Urinary bladder (tissue), 4 donors: ENCODE measurements around the gene DMAC1. TPM values are rescaled to one million over a fixed set of nuclear protein-coding genes. Genes with fewer than 3 reads are reported as not detected.

Source experiments
- DNase-seq: peaks from one replicate; pipeline ENCODE4 v3.0.0-alpha.2; 2015; ENCODE audit errors: extremely low spot score
- H3K27ac ChIP-seq: one replicate; pipeline ENCODE4 v1.5.1; 2013; ENCODE audit warnings: low read depth, mild to moderate bottlenecking, moderate library complexity
- H3K36me3 ChIP-seq: one replicate; pipeline ENCODE4 v1.6.1; 2013; ENCODE audit warnings: mild to moderate bottlenecking, moderate library complexity; ENCODE audit not compliant: insufficient read depth
- H3K4me1 ChIP-seq: one replicate; pipeline ENCODE4 v1.6.1; 2013; ENCODE audit warnings: mild to moderate bottlenecking, moderate library complexity; ENCODE audit not compliant: insufficient read depth
- H3K4me3 ChIP-seq: one replicate; pipeline ENCODE4 v1.5.1; 2013; ENCODE audit warnings: low read depth, low read length
- WGBS: extraction: QIAGEN DNeasy Blood & Tissue Kit; methylation state at CpG from one replicate; pipeline ENCODE4 v1.1.7; 2013; 5-methylcytosine and 5-hydroxymethylcytosine counted together
- polyA plus RNA-seq: library from polyadenylated mRNA; stranded (reverse); fragments of 200-250 nt; gene quantifications from one replicate; pipeline ENCODE4 v1.2.3, GENCODE V29; 2013
- total RNA-seq: library from RNA; depleted of rRNA; stranded (reverse); fragments of >200 nt; gene quantifications from one replicate; pipeline ENCODE4 v1.2.3, GENCODE V29; 2014
- donor health status: healthy with polysubstance abuse.
- donor health status: healthy.

DMAC1 gene, protein sequence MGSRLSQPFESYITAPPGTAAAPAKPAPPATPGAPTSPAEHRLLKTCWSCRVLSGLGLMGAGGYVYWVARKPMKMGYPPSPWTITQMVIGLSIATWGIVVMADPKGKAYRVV
- total RNA-seq (25.0 TPM), polyA plus RNA-seq (23.9 TPM)

DNA sequence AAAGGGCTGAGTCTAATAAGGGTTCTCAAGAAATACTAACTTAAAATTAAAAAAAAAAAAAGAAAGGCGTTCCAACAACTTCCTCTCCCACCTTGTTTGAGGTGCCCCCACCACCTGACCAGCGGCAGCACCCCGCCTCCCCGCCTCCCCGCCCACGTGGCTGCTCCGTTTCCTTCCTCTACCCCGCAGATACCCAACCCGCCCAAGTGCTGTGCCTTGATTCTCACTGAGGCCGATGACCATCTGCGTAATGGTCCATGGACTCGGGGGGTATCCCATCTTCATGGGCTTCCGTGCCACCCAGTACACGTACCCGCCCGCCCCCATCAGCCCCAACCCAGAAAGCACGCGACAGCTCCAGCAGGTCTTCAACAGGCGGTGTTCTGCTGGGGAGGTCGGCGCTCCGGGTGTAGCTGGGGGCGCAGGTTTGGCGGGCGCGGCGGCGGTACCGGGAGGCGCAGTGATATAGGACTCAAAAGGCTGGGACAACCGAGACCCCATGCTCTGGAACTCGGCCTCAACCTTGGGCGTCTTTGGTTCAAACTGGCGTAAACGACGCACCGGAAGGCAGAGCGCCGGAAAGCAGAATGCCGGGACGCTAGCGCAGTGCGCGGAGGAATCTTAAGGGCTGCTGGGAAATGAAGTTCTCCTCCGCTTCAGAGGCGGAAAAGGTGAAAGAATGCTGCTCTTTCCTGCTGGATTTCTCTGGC is at the start of gene DMAC1:
Gene DMAC1, minus strand, starts transcription at position 545 of the 710 bp plus-strand sequence. Its CDS starts 44 bp downstream, at position 501.
- H3K4me3 ChIP-seq, result peak within 1 kb of the TSS; percentile 94
- peak; percentile 77 for DNase-seq
- under 1% methylated on average over 46 of the region's 46 CpGs for WGBS
- peak within 1 kb of the TSS; percentile 93 for H3K27ac ChIP-seq
- no peaks in the 10 kb centered on the region for H3K36me3 ChIP-seq
- H3K4me1 ChIP-seq, result no peaks in the 10 kb centered on the region

DNA sequence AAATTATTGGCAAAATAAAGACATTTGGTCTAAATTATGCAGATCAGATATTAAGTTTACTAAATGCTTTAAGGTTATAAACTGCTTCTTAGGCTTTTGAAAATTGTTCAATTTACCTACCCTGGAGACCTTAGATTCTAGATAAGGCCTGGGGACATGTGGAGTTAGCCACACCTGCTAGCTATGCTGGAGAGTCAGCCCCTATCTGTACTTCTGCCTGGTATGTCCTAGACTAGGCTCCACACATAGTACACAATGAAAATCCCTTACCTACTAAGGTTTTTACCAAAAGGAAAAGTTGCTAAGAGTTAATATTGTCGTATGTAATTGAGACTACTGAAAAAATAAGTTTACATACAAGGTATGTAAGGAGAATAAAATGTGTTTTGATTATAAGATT is 49.8 kb upstream of the DMAC1 start:
- Histone ChIP-seq H3K36me3 (no peaks in the 10 kb centered on the region), H3K4me3 (no peak overlapping the region), H3K4me1 (no peaks in the 10 kb centered on the region), H3K27ac (no peak overlapping the region)
- 82% methylated on average over 1 of the region's 1 CpG for WGBS
- DNase-seq, result no peak

DNA sequence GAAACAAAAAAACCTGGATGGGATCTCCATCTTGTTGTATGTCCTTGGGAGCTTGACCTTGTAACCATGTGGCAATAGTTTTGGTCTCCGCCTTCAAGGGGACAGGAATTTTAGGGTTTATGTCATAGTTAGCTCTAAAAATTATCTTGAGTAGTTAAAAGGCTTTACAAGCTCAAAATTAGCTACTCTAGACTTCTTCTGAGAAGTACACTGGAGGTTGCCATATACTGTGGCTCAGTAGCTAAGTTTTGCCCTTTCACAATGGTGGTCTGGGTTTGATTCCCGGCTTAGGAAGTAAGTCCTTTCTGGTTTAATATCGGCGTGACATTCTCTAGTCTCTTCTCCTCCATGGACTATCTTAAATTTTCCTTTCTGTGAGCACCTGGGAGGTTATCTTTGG is 48.9 kb upstream of the DMAC1 start:
- H3K4me3 ChIP-seq, result no peak overlapping the region
- no peaks in the 10 kb centered on the region for H3K36me3 ChIP-seq
- DNase-seq, result no peak
- H3K27ac ChIP-seq, result no peak overlapping the region
- WGBS, result 89% methylated on average over 4 of the region's 4 CpGs
- no peaks in the 10 kb centered on the region for H3K4me1 ChIP-seq

DNA sequence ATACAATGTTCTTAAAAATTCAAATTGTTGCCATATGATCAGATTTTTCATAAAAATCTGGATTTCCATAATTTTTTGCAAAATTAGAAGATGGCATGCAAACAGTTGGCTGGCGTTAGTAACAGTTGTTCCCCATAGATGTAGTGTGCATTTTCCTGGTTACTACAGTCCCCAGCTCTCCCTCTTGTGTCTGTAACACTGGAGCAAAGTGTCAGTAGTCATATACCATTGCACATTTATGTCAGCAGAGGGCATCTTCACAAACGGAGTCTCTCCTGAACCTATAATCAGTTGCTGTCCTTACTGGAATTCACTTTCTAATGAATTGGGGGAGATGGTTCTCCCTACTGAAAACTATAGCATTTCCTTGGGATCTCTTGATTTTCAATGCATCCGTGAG is 44.7 kb upstream of the DMAC1 start:
- Histone ChIP-seq H3K4me1 (no peaks in the 10 kb centered on the region), H3K27ac (no peak overlapping the region), H3K36me3 (no peaks in the 10 kb centered on the region), H3K4me3 (no peak overlapping the region)
- DNase-seq, result no peak
- 60% methylated on average over 3 of the region's 3 CpGs for WGBS

DNA sequence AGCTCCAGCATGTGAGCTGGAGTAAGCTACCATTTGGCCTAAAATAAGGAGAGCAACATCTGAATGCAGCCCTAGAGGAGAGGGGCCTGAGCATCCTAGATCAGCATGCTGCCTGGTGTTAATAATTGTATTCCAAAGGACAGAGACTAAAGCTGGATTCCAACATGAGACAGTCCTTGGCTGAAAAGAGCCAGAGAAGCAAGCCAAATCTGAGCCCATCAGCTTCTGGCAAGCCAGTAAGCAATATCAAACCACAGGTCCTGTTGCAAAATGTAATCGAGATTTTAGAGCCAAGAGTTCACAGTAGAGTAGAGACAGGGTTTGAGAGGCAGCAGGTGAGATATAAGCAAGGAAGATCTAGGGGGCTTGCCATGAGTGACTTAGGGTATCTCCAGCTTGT is 42.3 kb upstream of the DMAC1 start:
- WGBS, result 57% methylated on average over 1 of the region's 1 CpG
- no peak overlapping the region for H3K4me3 ChIP-seq
- DNase-seq, result no peak
- no peak overlapping the region for H3K27ac ChIP-seq
- no peaks in the 10 kb centered on the region for H3K36me3 ChIP-seq
- no peaks in the 10 kb centered on the region for H3K4me1 ChIP-seq

DNA sequence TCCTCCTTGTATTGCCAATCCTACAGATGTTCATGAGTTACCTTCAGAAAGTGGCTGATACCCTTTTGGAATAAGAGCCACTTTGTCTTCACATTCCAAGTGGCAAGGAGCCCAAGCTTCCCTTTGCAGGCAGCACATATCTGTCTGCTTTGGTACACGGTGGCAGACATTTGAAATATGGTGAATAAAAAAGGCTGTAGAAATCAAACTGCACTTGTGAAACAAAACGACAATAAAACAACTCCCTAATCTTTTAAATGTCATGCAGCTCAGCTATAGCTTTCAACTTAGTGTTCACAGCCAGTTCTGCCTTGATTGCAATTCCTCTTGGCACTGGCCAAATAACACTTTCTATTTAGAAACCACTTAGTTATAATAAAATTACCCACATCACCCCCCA is 35.0 kb upstream of the DMAC1 start:
- DNase-seq, result no peak
- no peaks in the 10 kb centered on the region for H3K36me3 ChIP-seq
- WGBS, result 30% methylated on average over 2 of the region's 2 CpGs
- no peak overlapping the region for H3K27ac ChIP-seq
- H3K4me3 ChIP-seq, result no peak overlapping the region
- no peaks in the 10 kb centered on the region for H3K4me1 ChIP-seq

DNA sequence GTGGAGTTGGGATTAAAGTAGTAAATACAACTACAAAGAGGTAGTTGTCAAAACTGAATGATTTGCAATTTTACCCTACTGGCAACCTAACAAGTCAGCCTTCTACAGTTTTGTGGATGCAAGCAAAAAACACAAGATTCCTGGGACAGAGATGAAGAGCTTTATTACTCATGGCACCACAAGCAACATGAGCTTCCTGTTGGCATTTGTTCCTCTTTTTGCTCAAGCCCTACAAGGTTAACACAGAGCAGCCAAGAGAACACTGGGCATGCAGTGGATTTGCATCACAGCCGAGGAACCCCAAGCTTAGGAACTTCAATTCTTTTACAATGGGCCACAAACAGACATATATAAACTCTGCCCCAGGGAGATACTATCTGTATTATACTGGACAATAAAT is 28.8 kb upstream of the DMAC1 start:
- H3K4me1 ChIP-seq, result no peaks in the 10 kb centered on the region
- no peaks in the 10 kb centered on the region for H3K36me3 ChIP-seq
- 63% methylated on average over 1 of the region's 1 CpG for WGBS
- DNase-seq, result no peak
- no peak overlapping the region for H3K4me3 ChIP-seq
- no peak overlapping the region for H3K27ac ChIP-seq

DNA sequence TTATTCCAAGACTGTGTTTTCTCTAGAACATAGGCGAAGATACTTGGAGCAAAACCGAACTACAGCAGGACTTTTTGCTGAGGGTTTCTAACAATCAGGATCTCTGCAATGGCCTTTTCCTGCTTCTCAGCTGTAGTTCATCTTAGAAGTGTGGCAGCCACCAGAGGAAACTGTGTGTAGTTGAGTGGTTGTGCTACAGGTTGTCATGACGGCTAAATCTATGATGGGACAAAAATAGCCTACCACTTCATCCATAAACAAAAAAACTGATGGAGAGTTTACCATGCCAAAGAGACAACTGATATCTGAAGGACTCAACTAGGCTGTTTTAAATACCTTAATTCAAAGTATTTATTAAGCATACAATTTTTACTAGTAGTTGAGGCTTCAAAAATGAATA is 28.2 kb upstream of the DMAC1 start:
- 83% methylated on average over 3 of the region's 3 CpGs for WGBS
- no peaks in the 10 kb centered on the region for H3K36me3 ChIP-seq
- no peak overlapping the region for H3K4me3 ChIP-seq
- H3K27ac ChIP-seq, result no peak overlapping the region
- no peaks in the 10 kb centered on the region for H3K4me1 ChIP-seq
- DNase-seq, result no peak

DNA sequence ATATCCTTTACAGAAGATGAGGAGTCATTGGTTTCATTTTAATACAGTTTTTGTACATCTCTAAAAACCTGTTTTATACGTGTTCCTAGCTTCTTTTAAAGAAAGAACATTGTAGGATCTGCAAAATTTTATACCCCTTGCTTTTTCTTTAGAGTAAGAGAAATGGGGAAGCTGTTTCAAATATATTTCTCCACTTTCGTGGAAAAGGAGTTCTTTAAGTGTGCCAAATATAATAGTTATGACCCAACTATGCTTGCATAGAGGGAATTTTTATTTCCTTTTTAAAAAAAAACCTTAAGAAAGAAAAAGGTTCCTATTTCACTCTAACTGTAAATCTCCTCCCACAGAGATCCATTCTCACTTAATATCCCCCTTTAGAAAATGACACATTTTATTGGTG is 27.5 kb upstream of the DMAC1 start:
- Histone ChIP-seq H3K27ac (no peak overlapping the region), H3K4me1 (no peaks in the 10 kb centered on the region), H3K4me3 (no peak overlapping the region), H3K36me3 (no peaks in the 10 kb centered on the region)
- WGBS, result 79% methylated on average over 2 of the region's 2 CpGs
- DNase-seq, result no peak

DNA sequence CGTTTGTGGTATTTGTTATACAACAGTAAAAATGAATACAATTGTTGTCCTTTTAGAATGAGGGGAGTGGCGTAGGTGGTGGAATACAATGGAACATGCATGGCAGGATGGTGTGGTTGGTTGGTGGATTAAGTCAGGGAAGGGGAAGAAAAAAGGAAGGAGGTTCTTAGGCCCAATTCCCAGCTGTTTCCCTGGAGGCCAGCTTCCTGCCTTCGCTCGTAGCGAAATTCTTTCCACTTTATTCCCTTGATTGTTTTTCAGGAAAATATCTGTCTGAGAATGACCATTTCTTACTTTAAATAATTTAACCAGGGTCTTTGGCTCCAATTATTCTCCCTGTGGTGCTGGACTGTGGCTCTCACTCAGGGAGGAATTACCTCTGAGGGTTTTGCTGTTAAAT is 24.1 kb upstream of the DMAC1 start:
- H3K4me1 ChIP-seq, result no peaks in the 10 kb centered on the region
- no peak for DNase-seq
- H3K27ac ChIP-seq, result no peak overlapping the region
- H3K36me3 ChIP-seq, result no peaks in the 10 kb centered on the region
- 90% methylated on average over 5 of the region's 5 CpGs for WGBS
- H3K4me3 ChIP-seq, result no peak overlapping the region

DNA sequence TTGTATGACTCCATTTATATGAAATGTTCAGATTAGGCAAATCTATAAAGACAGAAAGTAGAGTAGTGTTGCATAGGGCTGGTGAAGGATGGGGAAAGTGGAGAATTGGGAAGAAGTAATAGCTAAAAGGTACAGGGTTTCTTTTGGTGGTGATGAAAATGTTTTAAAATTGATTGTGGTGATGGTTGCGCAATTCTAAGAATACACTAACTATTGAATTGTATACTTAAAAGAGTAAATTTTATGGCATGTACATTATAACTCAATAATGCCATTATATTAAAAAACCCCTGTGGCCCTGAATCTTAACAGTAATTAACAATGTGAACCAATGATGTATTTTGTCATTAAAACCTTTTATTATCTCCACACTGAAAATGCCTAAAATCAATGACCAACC is 20.4 kb upstream of the DMAC1 start:
- 0% methylated on average over 1 of the region's 1 CpG for WGBS
- Histone ChIP-seq H3K36me3 (no peaks in the 10 kb centered on the region), H3K4me1 (no peaks in the 10 kb centered on the region), H3K4me3 (no peak overlapping the region), H3K27ac (no peak overlapping the region)
- no peak for DNase-seq

DNA sequence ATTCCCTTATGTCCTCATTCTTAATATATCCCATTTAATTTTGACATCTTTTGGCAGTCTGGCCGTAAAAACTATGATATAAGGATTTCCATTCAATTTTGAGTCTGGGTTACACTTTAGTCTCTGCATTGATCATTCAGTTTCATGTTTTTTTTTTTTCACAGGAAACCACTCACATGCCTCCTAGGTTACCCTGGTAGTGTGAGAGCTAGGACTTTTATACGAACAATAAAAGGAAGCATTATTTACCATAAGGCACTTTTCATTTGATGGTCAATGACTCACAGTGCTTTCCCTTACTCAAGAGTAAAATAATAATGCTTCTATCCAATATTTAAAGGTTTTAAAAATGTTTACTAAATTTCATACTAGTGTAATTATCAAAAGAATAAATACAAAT is 16.4 kb upstream of the DMAC1 start:
- no peak overlapping the region for H3K27ac ChIP-seq
- no peaks in the 10 kb centered on the region for H3K36me3 ChIP-seq
- DNase-seq, result no peak
- H3K4me1 ChIP-seq, result no peaks in the 10 kb centered on the region
- WGBS, result 68% methylated on average over 2 of the region's 2 CpGs
- H3K4me3 ChIP-seq, result no peak overlapping the region

DNA sequence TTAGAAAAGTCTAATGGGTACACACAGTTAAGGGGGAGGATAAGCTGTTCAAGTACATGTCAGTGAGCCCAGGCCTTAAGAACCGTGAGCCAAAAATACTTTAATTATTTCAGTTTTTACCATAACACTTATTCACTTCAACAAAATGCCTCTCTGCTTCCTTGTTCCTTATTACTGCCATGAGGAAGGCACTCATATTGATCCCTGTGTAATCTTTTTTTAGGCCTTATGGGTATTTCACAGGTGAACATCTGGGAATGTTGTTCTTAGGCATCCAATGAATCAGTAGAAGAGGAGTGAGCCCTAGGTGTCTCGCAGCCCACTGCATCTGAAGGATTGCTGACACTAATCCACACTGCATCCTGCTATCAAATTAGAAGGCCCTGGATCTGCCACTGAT is 13.5 kb upstream of the DMAC1 start:
- Histone ChIP-seq H3K36me3 (no peaks in the 10 kb centered on the region), H3K4me1 (peaks cover 2% of the 10 kb centered on the region), H3K4me3 (no peak overlapping the region), H3K27ac (no peak overlapping the region)
- no peak for DNase-seq
- WGBS, result 93% methylated on average over 2 of the region's 2 CpGs

DNA sequence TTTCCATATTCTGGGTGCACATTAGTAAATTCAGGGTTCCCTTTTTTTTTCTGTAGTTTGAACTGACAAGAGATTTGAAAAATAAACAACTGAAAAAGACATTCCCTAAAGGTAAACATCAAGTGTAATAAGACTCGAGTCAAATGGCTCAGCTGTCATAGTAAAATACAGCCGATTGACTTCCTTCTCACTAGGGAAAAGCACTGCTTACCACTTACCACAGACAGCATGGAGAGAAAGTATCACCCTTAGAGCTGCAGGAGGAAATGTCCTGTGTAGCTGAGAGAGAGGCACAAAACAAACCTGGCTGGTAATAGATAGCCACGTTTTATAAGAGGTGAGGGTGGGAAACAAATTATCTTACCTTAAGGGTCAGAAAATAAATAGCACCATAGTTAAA is 12.1 kb upstream of the DMAC1 start:
- Histone ChIP-seq H3K36me3 (no peaks in the 10 kb centered on the region), H3K27ac (no peak overlapping the region), H3K4me1 (peaks cover 2% of the 10 kb centered on the region), H3K4me3 (no peak overlapping the region)
- no peak for DNase-seq
- WGBS, result 43% methylated on average over 3 of the region's 3 CpGs

DNA sequence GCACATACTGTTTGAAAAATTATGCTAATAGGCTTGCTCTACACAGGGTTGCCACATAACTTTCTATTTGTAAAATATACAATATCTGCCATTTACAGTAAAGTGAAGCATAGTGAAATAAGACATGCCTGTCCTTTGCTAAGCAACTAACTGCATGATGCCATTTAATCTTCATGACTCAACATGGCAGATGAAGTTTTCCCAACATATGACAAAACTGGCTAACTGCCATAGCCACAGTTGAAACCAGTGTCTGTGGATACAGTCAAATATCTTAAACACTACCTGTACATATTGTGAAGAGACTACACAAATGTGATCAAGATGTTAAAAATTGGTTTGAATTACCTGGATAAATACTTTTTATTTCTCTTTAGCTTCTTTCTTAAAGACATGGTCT is 3.1 kb upstream of the DMAC1 start:
- Histone ChIP-seq H3K36me3 (no peaks in the 10 kb centered on the region), H3K4me1 (no peaks in the 10 kb centered on the region), H3K4me3 (no peak overlapping the region), H3K27ac (no peak overlapping the region)
- DNase-seq, result no peak
